Upper lobe of right lung (tissue), 1 donor: ENCODE data around the gene MROH9. TPM values are rescaled to one million over a fixed set of nuclear protein-coding genes. Genes with fewer than 3 reads are reported as not detected.

ENCODE experiments used
- ATAC-seq: fragments of 200-7000 bp; cut with Tn5 transposase; one replicate; pipeline ENCODE4 v1.9.1; 2020; ENCODE audit warnings: mild to moderate bottlenecking, moderate library complexity
- DNase-seq: peaks from one replicate; pipeline ENCODE4 v3.0.0-alpha.2; 2020
- H3K27ac ChIP-seq: fragments of 200-600 bp; one replicate; pipeline ENCODE4 v1.8.0; 2022
- H3K27me3 ChIP-seq: fragments of 200-600 bp; one replicate; pipeline ENCODE4 v1.8.0; 2022; ENCODE audit warnings: mild to moderate bottlenecking
- H3K36me3 ChIP-seq: fragments of 200-600 bp; one replicate; pipeline ENCODE4 v1.8.0; 2022
- H3K4me1 ChIP-seq: fragments of 200-600 bp; one replicate; pipeline ENCODE4 v1.8.0; 2022
- H3K4me3 ChIP-seq: fragments of 200-600 bp; one replicate; pipeline ENCODE4 v1.8.0; 2022; ENCODE audit warnings: mild to moderate bottlenecking
- H3K9me3 ChIP-seq: fragments of 200-600 bp; one replicate; pipeline ENCODE4 v1.8.0; 2022
- intact Hi-C: fragments of 100-400 bp; cut with DNase I; formaldehyde crosslinking; loops from one replicate; pipeline ENCODE4 v1.11.0; 2022
- total RNA-seq: library from RNA; stranded (reverse); fragmentation: NEBNext Ultra II Directional; extraction: Animal tissue kit (Norgen Biotek cat#: 25700); gene quantifications from one replicate; pipeline ENCODE4 v1.2.1, GENCODE V29; 2021
- TF ChIP-seq, protein P1 (sequence below): fragments of 200-600 bp; IDR thresholded peaks from one replicate; pipeline ENCODE4 v1.8.0; 2022; ENCODE audit warnings: antibody characterized with exemption
- donor health status: DM: no; HTN: yes; CAD: no; lungs with severe emphysema.

Gene MROH9
- total RNA-seq, 1 donor from 2014 or later, result not detected

GRCh38 chr1:171061425-171062143 is 126.2 kb downstream of the MROH9 start:
- no peaks in the 10 kb centered on the region for H3K36me3 ChIP-seq
- TF ChIP-seq, protein P1, sequence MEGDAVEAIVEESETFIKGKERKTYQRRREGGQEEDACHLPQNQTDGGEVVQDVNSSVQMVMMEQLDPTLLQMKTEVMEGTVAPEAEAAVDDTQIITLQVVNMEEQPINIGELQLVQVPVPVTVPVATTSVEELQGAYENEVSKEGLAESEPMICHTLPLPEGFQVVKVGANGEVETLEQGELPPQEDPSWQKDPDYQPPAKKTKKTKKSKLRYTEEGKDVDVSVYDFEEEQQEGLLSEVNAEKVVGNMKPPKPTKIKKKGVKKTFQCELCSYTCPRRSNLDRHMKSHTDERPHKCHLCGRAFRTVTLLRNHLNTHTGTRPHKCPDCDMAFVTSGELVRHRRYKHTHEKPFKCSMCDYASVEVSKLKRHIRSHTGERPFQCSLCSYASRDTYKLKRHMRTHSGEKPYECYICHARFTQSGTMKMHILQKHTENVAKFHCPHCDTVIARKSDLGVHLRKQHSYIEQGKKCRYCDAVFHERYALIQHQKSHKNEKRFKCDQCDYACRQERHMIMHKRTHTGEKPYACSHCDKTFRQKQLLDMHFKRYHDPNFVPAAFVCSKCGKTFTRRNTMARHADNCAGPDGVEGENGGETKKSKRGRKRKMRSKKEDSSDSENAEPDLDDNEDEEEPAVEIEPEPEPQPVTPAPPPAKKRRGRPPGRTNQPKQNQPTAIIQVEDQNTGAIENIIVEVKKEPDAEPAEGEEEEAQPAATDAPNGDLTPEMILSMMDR, result no peak
- no peaks in the 10 kb centered on the region for H3K9me3 ChIP-seq
- intact Hi-C loops, result no loop called here
- H3K27ac ChIP-seq, result no peak overlapping the region
- ATAC-seq (no peak), DNase-seq (no peak)
- H3K4me1 ChIP-seq, result no peaks in the 10 kb centered on the region
- H3K4me3 ChIP-seq, result no peak overlapping the region
- H3K27me3 ChIP-seq, result no peaks in the 10 kb centered on the region

- Histone ChIP-seq H3K36me3 (no peaks in the 10 kb centered on the region), H3K4me1 (no peaks in the 10 kb centered on the region), H3K9me3 (no peaks in the 10 kb centered on the region), H3K27me3 (no peaks in the 10 kb centered on the region), H3K4me3 (no peak overlapping the region), H3K27ac (no peak overlapping the region)
- DNase-seq (no peak), ATAC-seq (no peak)
- intact Hi-C loops, result no loop called here
- TF ChIP-seq, protein P1, result no peak
These were observed 127.6 kb downstream of the MROH9 start for GRCh38 chr1:171062902-171063301.

DNA sequence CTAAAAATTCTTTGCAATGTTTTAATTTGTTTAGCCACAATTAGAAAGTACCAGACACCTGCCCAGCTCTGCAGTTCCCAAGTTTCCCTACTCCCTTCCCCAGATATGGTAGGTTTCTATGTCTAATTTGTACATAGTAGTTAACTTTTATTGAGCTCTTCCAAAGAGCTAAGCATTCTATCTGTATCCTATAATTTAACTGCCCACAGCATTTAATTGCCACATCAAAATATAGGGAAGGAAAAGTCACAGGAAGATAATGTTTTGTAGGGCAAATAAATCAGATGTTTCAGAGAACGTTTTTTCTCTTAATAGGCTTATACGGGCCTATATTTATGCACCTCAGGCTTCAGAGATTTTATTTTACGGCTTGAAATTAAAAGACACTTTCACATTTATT is 139.7 kb downstream of the MROH9 start:
- no peaks in the 10 kb centered on the region for H3K4me1 ChIP-seq
- intact Hi-C loops, result no loop called here
- H3K9me3 ChIP-seq, result no peaks in the 10 kb centered on the region
- H3K27ac ChIP-seq, result no peak overlapping the region
- no peak for DNase-seq
- no peak overlapping the region for H3K4me3 ChIP-seq
- no peaks in the 10 kb centered on the region for H3K36me3 ChIP-seq
- H3K27me3 ChIP-seq, result no peaks in the 10 kb centered on the region
- ATAC-seq, result no peak
- TF ChIP-seq, protein P1, result no peak

DNA sequence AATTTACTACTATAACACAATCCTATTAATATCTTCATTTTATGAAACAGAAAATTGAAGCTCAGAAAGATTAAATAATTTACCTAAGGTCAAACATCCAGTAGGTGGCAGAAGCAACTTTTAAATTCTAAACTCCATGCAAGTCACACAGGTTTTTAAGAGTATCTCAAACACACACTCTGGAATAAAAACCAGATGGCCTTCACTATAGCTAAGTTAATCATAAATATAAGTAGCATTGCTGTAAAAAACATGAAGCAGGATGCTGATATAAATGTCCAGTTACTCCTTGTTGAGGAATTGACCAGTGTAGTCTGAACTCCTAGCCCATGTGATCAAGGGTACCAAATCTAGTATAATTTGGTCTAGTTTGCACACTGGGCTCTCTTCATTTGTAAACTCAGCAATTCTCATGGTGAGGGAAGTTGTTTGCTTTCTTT is 146.0 kb downstream of the MROH9 start:
- Histone ChIP-seq H3K36me3 (no peaks in the 10 kb centered on the region), H3K4me3 (no peak overlapping the region), H3K9me3 (no peaks in the 10 kb centered on the region), H3K27me3 (no peaks in the 10 kb centered on the region), H3K4me1 (peaks cover 11% of the 10 kb centered on the region), H3K27ac (peak overlapping the region; percentile 56)
- intact Hi-C loops, result no loop called here
- TF ChIP-seq, protein P1, result peak; percentile 46
- peak; percentile 56 for ATAC-seq
- DNase-seq, result no peak

GRCh38 chr1:171081763-171082201 is 146.4 kb downstream of the MROH9 start:
- ATAC-seq (no peak), DNase-seq (no peak)
- Histone ChIP-seq H3K27ac (peak overlapping the region; percentile 56), H3K4me3 (peak overlapping the region; percentile 5), H3K4me1 (peaks cover 11% of the 10 kb centered on the region), H3K9me3 (no peaks in the 10 kb centered on the region), H3K27me3 (no peaks in the 10 kb centered on the region), H3K36me3 (no peaks in the 10 kb centered on the region)
- TF ChIP-seq, protein P1, result no peak
- intact Hi-C loops, result no loop called here
